MCF 10A (cell line): Measurements from ENCODE around the gene SLC6A5. TPM values are rescaled to one million over a fixed set of nuclear protein-coding genes. Genes with fewer than 3 reads are reported as not detected.

Experiments used
- BruUV-seq: library from RNA; stranded (reverse); fragments of 400-500 nt; replicated peaks from 2 replicates; lab custom pipeline; 2021; lab: Mats Ljungman, UMichigan
- CTCF ChIA-PET: fragments of 300-600 bp; sonication (Branson Sonifier 250); formaldehyde crosslinking; extraction: SDS; loops from one replicate; lab custom pipeline; 2021; ENCODE audit warnings: antibody characterized with exemption, inconsistent platforms; lab: Yijun Ruan, JAX
- POLR2A ChIA-PET: fragments of 300-600, 350-650 bp; sonication (Branson Sonifier 250); formaldehyde crosslinking; extraction: SDS; loops from one replicate; lab custom pipeline; 2020; ENCODE audit warnings: antibody characterized with exemption, inconsistent platforms; lab: Yijun Ruan, JAX
- DNase-seq: peaks from one replicate; pipeline ENCODE4 v3.0.0-alpha.2; 2018; ENCODE audit not compliant: unreplicated experiment
- H3K27ac Mint-ChIP-seq: one replicate; pipeline ENCODE4 v1.8.0; 2022; ENCODE audit warnings: mild to moderate bottlenecking, low read depth, mixed read lengths; ENCODE audit not compliant: unreplicated experiment
- H3K27me3 Mint-ChIP-seq: one replicate; pipeline ENCODE4 v1.8.0; 2022; ENCODE audit warnings: mixed read lengths; ENCODE audit not compliant: insufficient read depth, unreplicated experiment
- H3K36me3 Mint-ChIP-seq: one replicate; pipeline ENCODE4 v1.8.0; 2022; ENCODE audit warnings: mild to moderate bottlenecking, moderate library complexity, mixed read lengths; ENCODE audit not compliant: insufficient read depth, unreplicated experiment
- H3K4me1 Mint-ChIP-seq: one replicate; pipeline ENCODE4 v1.8.0; 2022; ENCODE audit warnings: mixed read lengths; ENCODE audit not compliant: insufficient read depth, unreplicated experiment
- H3K4me3 Mint-ChIP-seq: one replicate; pipeline ENCODE4 v1.8.0; 2022; ENCODE audit warnings: mild to moderate bottlenecking, moderate library complexity, mixed read lengths; ENCODE audit not compliant: unreplicated experiment
- H3K9me3 Mint-ChIP-seq: one replicate; pipeline ENCODE4 v1.8.0; 2022; ENCODE audit warnings: mixed read lengths; ENCODE audit not compliant: unreplicated experiment
- CTCF ChIP-seq: fragments of 200-600 bp; IDR thresholded peaks from one replicate; pipeline ENCODE4 v1.8.0; 2022; ENCODE audit warnings: antibody characterized with exemption, mild to moderate bottlenecking; ENCODE audit not compliant: unreplicated experiment
- intact Hi-C: fragments of 100-400 bp; cut with micrococcal nuclease; formaldehyde crosslinking; loops from 2 replicates; pipeline ENCODE4 v1.14.1; 2022
- total RNA-seq: library from RNA; stranded (reverse); gene quantifications from 2 replicates; pipeline ENCODE4 v1.2.3, GENCODE V29; 2022

SLC6A5 gene
- total RNA-seq, 1 experiment from 2014 or later, result not detected

- DNase-seq, result no peak
- ChIA-PET CTCF (interaction anchor here (0.6 to 1.7 kb wide), 7 partner anchors 9 to 258 kb away, joined by 3 to 5 read pairs (median 3); no protein-coding TSS in a partner anchor), POLR2A (interaction anchor here (0.6 kb wide), 1 partner anchor 134 kb away, joined by 3 read pairs; no protein-coding TSS in a partner anchor)
- peaks cover 64% of the 10 kb centered on the region for H3K27me3 Mint-ChIP-seq
- intact Hi-C loops, result loop anchor here (5.0 kb wide), 2 partner anchors 370 to 485 kb away; no protein-coding TSS in a partner anchor
- no peaks in the 10 kb centered on the region for H3K9me3 Mint-ChIP-seq
- no peak overlapping the region for H3K27ac Mint-ChIP-seq
- BruUV-seq, result no TSS peak
- H3K36me3 Mint-ChIP-seq, result no peaks in the 10 kb centered on the region
- H3K4me3 Mint-ChIP-seq, result no peak overlapping the region
- H3K4me1 Mint-ChIP-seq, result peaks cover 7% of the 10 kb centered on the region
- TF ChIP-seq CTCF, result no peak
Observed at GRCh38 chr11:20612416-20612815, 13.0 kb downstream of the SLC6A5 start.

GRCh38 chr11:20616920-20617319 is 17.5 kb downstream of the SLC6A5 start:
- no peak overlapping the region for H3K27ac Mint-ChIP-seq
- no peak for TF ChIP-seq CTCF
- no TSS peak for BruUV-seq
- intact Hi-C loops, result no loop called here
- H3K4me3 Mint-ChIP-seq, result no peak overlapping the region
- ChIA-PET CTCF (no interaction called here), POLR2A (no interaction called here)
- H3K36me3 Mint-ChIP-seq, result no peaks in the 10 kb centered on the region
- peaks cover 60% of the 10 kb centered on the region for H3K27me3 Mint-ChIP-seq
- no peak for DNase-seq
- no peaks in the 10 kb centered on the region for H3K9me3 Mint-ChIP-seq
- no peaks in the 10 kb centered on the region for H3K4me1 Mint-ChIP-seq

- no peak for DNase-seq
- no TSS peak for BruUV-seq
- POLR2A ChIA-PET, result no interaction called here
- CTCF ChIA-PET, result interaction anchor here (0.6 to 1.1 kb wide), 2 partner anchors 14 to 219 kb away, joined by 3 to 5 read pairs; no protein-coding TSS in a partner anchor
- Mint-ChIP-seq H3K9me3 (no peaks in the 10 kb centered on the region), H3K4me3 (no peak overlapping the region), H3K36me3 (no peaks in the 10 kb centered on the region), H3K27ac (no peak overlapping the region), H3K4me1 (no peaks in the 10 kb centered on the region), H3K27me3 (peaks cover 57% of the 10 kb centered on the region)
- intact Hi-C loops, result no loop called here
- no peak for TF ChIP-seq CTCF
Observed at GRCh38 chr11:20617346-20618005, 18.1 kb downstream of the SLC6A5 start.

GRCh38 chr11:20618083-20618482 is 18.7 kb downstream of the SLC6A5 start:
- Mint-ChIP-seq H3K4me3 (no peak overlapping the region), H3K4me1 (no peaks in the 10 kb centered on the region)
- CTCF ChIA-PET, result interaction anchor here (0.5 to 2.7 kb wide), 4 partner anchors 8 to 220 kb away, joined by 3 to 14 read pairs (median 4); no protein-coding TSS in a partner anchor

More at GRCh38 chr11:20618083-20618482, 18.7 kb downstream of the SLC6A5 start:
- Mint-ChIP-seq H3K27me3 (peaks cover 57% of the 10 kb centered on the region), H3K36me3 (no peaks in the 10 kb centered on the region), H3K27ac (no peak overlapping the region), H3K9me3 (no peaks in the 10 kb centered on the region)
- no peak for TF ChIP-seq CTCF
- no TSS peak for BruUV-seq
- intact Hi-C loops, result no loop called here
- POLR2A ChIA-PET, result no interaction called here
- DNase-seq, result no peak
